Psoas muscle (tissue), 8 donors: ENCODE results near the gene MKKS. TPM values are rescaled to one million over a fixed set of nuclear protein-coding genes. Genes with fewer than 3 reads are reported as not detected.
"Not testable (repeated sequence)": the region's sequence is repeated elsewhere in the genome, so short reads cannot be mapped to it uniquely, and the experiment has no call there.

Experiments
- ATAC-seq, 4 donors: fragments of 200-7000 bp; cut with Tn5 transposase; one replicate each; pipeline ENCODE4 v1.9.1; 2020; ENCODE audit warnings: moderate library complexity in 3 of 4, mild to moderate bottlenecking in 2 of 4
- DNase-seq, 2 donors: peaks; one replicate each; pipeline ENCODE4 v3.0.0-alpha.2; 2020
- H3K27ac ChIP-seq: fragments of 200-600 bp; one replicate; pipeline ENCODE4 v1.8.0; 2022
- H3K27me3 ChIP-seq, 3 donors: fragments of 200-600 bp in 1 of 3; one replicate each; pipeline versions ENCODE4 v1.6.1 to v1.8.0; 2013 to 2022; ENCODE audit warnings: low read length in 2 of 3, mild to moderate bottlenecking in 2 of 3, moderate library complexity in 1 of 3; ENCODE audit not compliant: insufficient read depth in 3 of 3
- H3K36me3 ChIP-seq, 2 donors: fragments of 200-600 bp in 1 of 2; one replicate each; pipeline versions ENCODE4 v1.6.1 to v1.8.0; 2013 to 2022; ENCODE audit warnings: low read depth in 1 of 2, mild to moderate bottlenecking in 1 of 2, moderate library complexity in 1 of 2; ENCODE audit not compliant: insufficient read depth in 1 of 2
- H3K4me1 ChIP-seq: fragments of 200-600 bp; one replicate; pipeline ENCODE4 v1.8.0; 2022
- H3K4me3 ChIP-seq: fragments of 200-600 bp; one replicate; pipeline ENCODE4 v1.8.0; 2022; ENCODE audit warnings: mild to moderate bottlenecking
- H3K9me3 ChIP-seq: fragments of 200-600 bp; one replicate; pipeline ENCODE4 v1.8.0; 2022
- CTCF ChIP-seq: fragments of 200-600 bp; IDR thresholded peaks from one replicate; pipeline ENCODE4 v1.8.0; 2022; ENCODE audit warnings: antibody characterized with exemption
- WGBS, 3 donors: extraction: QIAGEN DNeasy Blood & Tissue Kit; methylation state at CpG; one replicate each; pipeline versions ENCODE4 v1.1.6 to v1.1.7; 2013; 5-methylcytosine and 5-hydroxymethylcytosine counted together
- intact Hi-C, 2 donors: fragments of 100-400 bp; cut with DNase I; formaldehyde crosslinking; loops; one replicate each; pipeline versions ENCODE4 v1.11.0 to v1.14.2; 2022
- polyA plus RNA-seq, 3 donors: library from polyadenylated mRNA; stranded (reverse); fragments of 200-250 nt; gene quantifications; one replicate each; pipeline ENCODE4 v1.2.3, GENCODE V29; 2013
- total RNA-seq, 4 donors: library from RNA; stranded (reverse); fragmentation: NEBNext Ultra II Directional in 2 of 4; extraction: Animal tissue kit (Norgen Biotek cat#: 25700) in 2 of 4; gene quantifications; one replicate each; pipeline versions ENCODE4 v1.2.1 to v1.2.4, GENCODE V29; 2021 to 2023
- donor health status: healthy with polysubstance abuse.
- donor health status: DM: no; HTN: no; CAD: no; lungs with moderate emphysema.
- donor health status: Bipolar disorder and iron deficiency.
- donor health status: healthy.
- donor health status: DM: yes; HTN: yes; CAD: no.
- donor health status: DM: no; HTN: no; CAD: no.
- donor health status: DM: no; HTN: no; CAD: no.
- donor health status: DM: yes; HTN: yes; CAD: no.

Gene MKKS
- total and polyA plus RNA-seq, 7 donors: 10.5 to 40.1 (median 22.7) TPM

DNA sequence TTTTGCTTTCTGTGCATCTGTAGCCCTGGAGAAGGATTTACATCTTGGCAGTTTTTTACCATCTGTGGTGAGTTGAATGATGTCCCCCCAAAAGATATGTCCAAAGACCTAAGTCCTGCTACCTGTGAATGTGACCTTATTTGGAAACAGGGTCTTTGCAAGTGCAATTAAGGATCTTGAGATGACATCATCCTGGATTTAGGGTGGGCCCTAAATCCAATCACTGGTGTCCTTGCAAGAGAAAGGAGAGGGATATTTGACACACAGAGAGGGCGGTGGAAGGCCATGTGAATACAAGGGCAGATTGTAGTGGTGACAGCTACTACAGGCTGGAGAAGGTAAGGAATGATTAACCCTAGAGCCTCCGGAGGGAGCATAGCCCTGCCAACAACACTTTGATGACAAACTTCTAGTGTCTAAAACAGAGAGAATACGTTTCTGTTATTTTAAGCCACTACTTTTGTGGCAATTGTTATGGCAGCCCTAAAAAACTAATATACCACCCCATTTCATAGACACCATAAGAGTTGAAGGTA, 35.1 kb downstream of the MKKS start:
- DNase-seq (no peak), ATAC-seq (no peak)
- H3K27me3 ChIP-seq: no peaks in the 10 kb centered on the region
- 78 to 82% (median 78%) methylated on average over 3 of the region's 3 CpGs for WGBS, 3 donors
- H3K9me3 ChIP-seq: no peaks in the 10 kb centered on the region
- H3K27ac ChIP-seq: no peak overlapping the region
- intact Hi-C loops: no loop called here
- no peaks in the 10 kb centered on the region for H3K4me1 ChIP-seq
- TF ChIP-seq CTCF: no peak
- no peak overlapping the region for H3K4me3 ChIP-seq
- H3K36me3 ChIP-seq: no peaks in the 10 kb centered on the region

DNA sequence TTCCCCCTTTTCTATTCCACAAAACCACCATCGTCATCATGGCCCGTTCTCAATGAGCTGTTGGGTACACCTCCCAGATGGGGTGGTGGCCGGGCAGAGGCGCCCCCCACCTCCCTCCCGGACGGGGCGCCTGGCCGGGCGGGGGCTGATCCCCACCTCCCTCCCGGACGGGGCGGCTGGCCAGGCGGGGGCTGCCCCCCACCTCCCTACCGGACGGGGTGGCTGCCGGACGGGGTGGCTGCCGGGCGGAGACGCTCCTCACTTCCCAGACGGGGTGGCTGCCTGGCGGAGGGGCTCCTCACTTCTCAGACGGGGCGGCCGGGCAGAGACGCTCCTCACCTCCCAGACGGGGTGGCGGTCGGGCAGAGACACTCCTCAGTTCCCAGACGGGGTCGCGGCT, 39.3 kb downstream of the MKKS start:
- H3K27me3 ChIP-seq, H3K4me1 ChIP-seq, H3K9me3 ChIP-seq, H3K36me3 ChIP-seq, DNase-seq, H3K27ac ChIP-seq, intact Hi-C loops, H3K4me3 ChIP-seq, ATAC-seq: not testable (repeated sequence)
- whole genome bisulfite sequencing, 3 donors: 95 to 98% (median 98%) methylated on average over 19 to 26 of the region's 32 CpGs

- TF ChIP-seq CTCF: no peak
- intact Hi-C loops: no loop called here
- no peaks in the 10 kb centered on the region for H3K36me3 ChIP-seq
- no peaks in the 10 kb centered on the region for H3K9me3 ChIP-seq
- DNase-seq (no peak), ATAC-seq (no peak)
- WGBS, 3 donors: 86 to 90% (median 87%) methylated on average over 2 of the region's 2 CpGs
- H3K4me3 ChIP-seq: no peak overlapping the region
- no peak overlapping the region for H3K27ac ChIP-seq
- H3K27me3 ChIP-seq: no peaks in the 10 kb centered on the region
- H3K4me1 ChIP-seq: no peaks in the 10 kb centered on the region
These were observed 43.3 kb downstream of the MKKS start for GRCh38 chr20:10390709-10391108.

GRCh38 chr20:10388597-10388996, 45.4 kb downstream of the MKKS start:
- no peak overlapping the region for H3K4me3 ChIP-seq
- H3K36me3 ChIP-seq: no peaks in the 10 kb centered on the region
- TF ChIP-seq CTCF: no peak
- no peaks in the 10 kb centered on the region for H3K4me1 ChIP-seq
- H3K27ac ChIP-seq: no peak overlapping the region
- no peaks in the 10 kb centered on the region for H3K27me3 ChIP-seq
- no peaks in the 10 kb centered on the region for H3K9me3 ChIP-seq
- DNase-seq: no peak
- WGBS, 3 donors: 68 to 79% (median 74%) methylated on average over 4 of the region's 4 CpGs
- ATAC-seq: no peak
- intact Hi-C loops: no loop called here

DNA sequence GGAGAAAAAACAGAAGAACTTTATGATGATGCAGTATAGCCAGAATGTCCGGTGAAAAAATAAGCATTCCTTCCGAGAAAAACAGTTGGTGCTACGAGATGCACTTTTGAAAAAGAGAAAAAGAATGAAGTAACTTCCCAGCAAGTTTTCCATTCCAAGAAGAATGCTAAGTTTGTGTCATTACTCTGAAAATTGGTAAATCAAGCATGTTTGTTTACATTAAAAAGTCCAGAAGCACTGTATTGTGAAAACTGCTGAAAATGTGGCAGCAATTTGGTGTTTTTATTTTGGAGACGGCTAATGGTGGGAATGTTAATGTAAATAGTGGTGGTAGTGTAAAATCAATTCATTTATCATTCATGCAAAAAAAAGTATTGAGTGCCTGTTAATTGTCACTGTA, 46.3 kb downstream of the MKKS start:
- Histone ChIP-seq H3K27ac (no peak overlapping the region), H3K9me3 (no peaks in the 10 kb centered on the region), H3K36me3 (no peaks in the 10 kb centered on the region), H3K27me3 (no peaks in the 10 kb centered on the region), H3K4me1 (no peaks in the 10 kb centered on the region), H3K4me3 (no peak overlapping the region)
- no peak for DNase-seq
- intact Hi-C loops: no loop called here
- ATAC-seq: no peak
- 88 to 94% (median 93%) methylated on average over 4 of the region's 4 CpGs for WGBS, 3 donors
- no peak for TF ChIP-seq CTCF
